Endothelial cell of umbilical vein (primary cell): ENCODE data around the gene XYLT1. TPM values are rescaled to one million over a fixed set of nuclear protein-coding genes. Genes with fewer than 3 reads are reported as not detected.

Source experiments
- BruUV-seq: library from RNA; stranded (reverse); fragments of 400-500 nt; replicated peaks from 2 replicates; lab custom pipeline; 2021; lab: Mats Ljungman, UMichigan
- CTCF ChIA-PET: fragments of 300-600, 350-600 bp; sonication (Branson Sonifier 250); formaldehyde crosslinking; loops from one replicate; lab custom pipeline; 2021; ENCODE audit warnings: antibody characterized with exemption, inconsistent platforms; lab: Charles Lee
- POLR2A ChIA-PET: fragments of 300-600, 350-600 bp; sonication (Branson Sonifier 250); formaldehyde crosslinking; loops from one replicate; lab custom pipeline; 2021; ENCODE audit warnings: antibody characterized with exemption, inconsistent platforms; lab: Charles Lee
- DNase-seq: peaks from one replicate; pipeline ENCODE4 v3.0.0-alpha.2; 2011; ENCODE audit warnings: low read depth, low spot score
- FAIRE-seq: peaks from 2 replicates; lab custom pipeline; 2011; peaks lifted over from hg19 to GRCh38; lab: Jason Lieb, UNC
- H2AFZ ChIP-seq: 2 replicates; pipeline ENCODE4 v1.6.0; 2012; ENCODE audit warnings: low read depth, low read length, control low read depth, inconsistent platforms
- H3K27ac ChIP-seq: 2 replicates; pipeline ENCODE4 v1.5.1; 2011; ENCODE audit warnings: low read depth, mild to moderate bottlenecking, control low read depth, low read length, moderate library complexity; ENCODE audit not compliant: insufficient read depth
- H3K27me3 ChIP-seq, 2 experiments: 2 replicates each; pipeline versions ENCODE4 v1.6.0 to v1.6.1; 2011; ENCODE audit warnings: low read length in 2 of 2, mixed read lengths in 1 of 2; ENCODE audit not compliant: control insufficient read depth in 2 of 2, insufficient read depth in 2 of 2
- H3K36me3 ChIP-seq, 2 experiments: 2 replicates in 1 of 2; 3 replicates in 1 of 2; pipeline ENCODE4 v1.5.1; 2011; ENCODE audit warnings: low read length in 2 of 2, mild to moderate bottlenecking in 1 of 2, moderate library complexity in 1 of 2; ENCODE audit not compliant: control insufficient read depth in 2 of 2, insufficient read depth in 2 of 2; ENCODE audit errors: extremely low read depth in 1 of 2
- H3K4me1 ChIP-seq: 3 replicates; pipeline ENCODE4 v1.5.1; 2011; ENCODE audit warnings: mild to moderate bottlenecking, low read length; ENCODE audit not compliant: control insufficient read depth, insufficient read depth; ENCODE audit errors: extremely low read depth
- H3K4me2 ChIP-seq: 2 replicates; pipeline ENCODE4 v1.6.1; 2011; ENCODE audit warnings: low read length, control low read depth, mixed read lengths; ENCODE audit not compliant: insufficient read depth
- H3K4me3 ChIP-seq, 3 experiments: fragments of 200-600 bp in 1 of 3; sonication (generic), shearing (Covaris generic) in 1 of 3; replicated peaks in 1 of 3; 2 replicates each; pipeline ENCODE4 v1.5.1; 2011 to 2016; ENCODE audit warnings: control low read depth in 3 of 3, low read length in 3 of 3, mild to moderate bottlenecking in 2 of 3, inconsistent platforms in 1 of 3, low read depth in 1 of 3, moderate library complexity in 1 of 3; ENCODE audit not compliant: insufficient read depth in 1 of 3
- H3K79me2 ChIP-seq: 2 replicates; pipeline ENCODE4 v1.6.0; 2012; ENCODE audit warnings: low read length, inconsistent platforms; ENCODE audit not compliant: control insufficient read depth, insufficient read depth
- H3K9ac ChIP-seq: replicated peaks from 2 replicates; pipeline ENCODE3; 2011; ENCODE audit warnings: low read length, control low read depth; ENCODE audit not compliant: insufficient read depth; ENCODE audit errors: extremely low read depth
- H3K9me1 ChIP-seq: replicated peaks from 3 replicates; pipeline ENCODE4 v1.6.0; 2011; ENCODE audit warnings: mild to moderate bottlenecking, low read length; ENCODE audit not compliant: control insufficient read depth, insufficient read depth; ENCODE audit errors: extremely low read depth
- H3K9me3 ChIP-seq: replicated peaks from 2 replicates; pipeline ENCODE4 v1.5.1; 2012; ENCODE audit warnings: low read length, inconsistent platforms; ENCODE audit not compliant: control insufficient read depth, insufficient read depth
- H4K20me1 ChIP-seq: replicated peaks from 2 replicates; pipeline ENCODE3; 2011; ENCODE audit warnings: mild to moderate bottlenecking, low read length; ENCODE audit not compliant: control insufficient read depth, insufficient read depth; ENCODE audit errors: extremely low read depth
- GATA2 ChIP-seq: IDR thresholded peaks from 2 replicates; pipeline ENCODE4 v1.7.0; 2011; ENCODE audit warnings: low read depth, mild to moderate bottlenecking, moderate library complexity, mixed read lengths, low read length; ENCODE audit not compliant: insufficient read length, insufficient read depth
- JUN ChIP-seq: IDR thresholded peaks from 2 replicates; pipeline ENCODE4 v1.6.1; 2011; ENCODE audit warnings: borderline replicate concordance, low read depth; ENCODE audit not compliant: insufficient read length, insufficient read depth
- MAX ChIP-seq: IDR thresholded peaks from 2 replicates; pipeline ENCODE4 v1.6.1; 2011; ENCODE audit not compliant: insufficient read depth, insufficient read length
- MYC ChIP-seq: IDR thresholded peaks from one replicate; pipeline ENCODE4 v1.6.1; 2011; ENCODE audit warnings: mild to moderate bottlenecking, low read depth, low read length
- POLR2A ChIP-seq: IDR thresholded peaks from 2 replicates; pipeline ENCODE4 v1.6.1; 2012; ENCODE audit warnings: low read depth, mild to moderate bottlenecking, control low read depth, low read length
- POLR2AphosphoS5 ChIP-seq: IDR thresholded peaks from 2 replicates; pipeline ENCODE4 v1.6.1; 2012; ENCODE audit warnings: low read depth, mild to moderate bottlenecking, control low read depth, low read length, moderate library complexity; ENCODE audit not compliant: insufficient read depth
- dilution Hi-C: fragments of 300-500 bp; cut with MboI; formaldehyde crosslinking; loops from one replicate; pipeline ENCODE4 v1.15.0; 2019; ENCODE audit warnings: low sequenced_read_pairs; ENCODE audit not compliant: extremely low pct_ligation_motif_present
- intact Hi-C: fragments of 100-400 bp; cut with micrococcal nuclease; formaldehyde crosslinking; loops from one replicate; pipeline ENCODE4 v1.10.0; 2022
- polyA plus RNA-seq, 4 experiments: library from polyadenylated mRNA; depleted of rRNA in 3 of 4; stranded (reverse) in 3 of 4; unstranded in 1 of 4; fragments of >200 nt; gene quantifications; 2 replicates each; pipeline versions ENCODE4 v1.2.1 to v1.2.3, GENCODE V29; 2011 to 2012; ENCODE audit warnings: missing spikeins in 1 of 4
- total RNA-seq: library from RNA; stranded (reverse); gene quantifications from 2 replicates; pipeline ENCODE4 v1.2.3, GENCODE V29; 2021
- TF ChIP-seq, protein P1 (sequence below), 2 donors: IDR thresholded peaks; 1 replicate in 1 of 2; 2 replicates in 1 of 2; pipeline ENCODE4 v1.5.1; 2011; ENCODE audit warnings: low read length in 2 of 2, mild to moderate bottlenecking in 2 of 2, moderate library complexity in 2 of 2, control low read depth in 1 of 2, inconsistent platforms in 1 of 2, low read depth in 1 of 2; ENCODE audit not compliant: insufficient read depth in 1 of 2; ENCODE audit errors: extremely low read depth in 1 of 2

Gene XYLT1
- total and polyA plus RNA-seq, 2 donors (not counting 3 experiments of a cell fraction or from before 2014, with no cell fraction given) = 0.63 to 2.9 TPM

DNA sequence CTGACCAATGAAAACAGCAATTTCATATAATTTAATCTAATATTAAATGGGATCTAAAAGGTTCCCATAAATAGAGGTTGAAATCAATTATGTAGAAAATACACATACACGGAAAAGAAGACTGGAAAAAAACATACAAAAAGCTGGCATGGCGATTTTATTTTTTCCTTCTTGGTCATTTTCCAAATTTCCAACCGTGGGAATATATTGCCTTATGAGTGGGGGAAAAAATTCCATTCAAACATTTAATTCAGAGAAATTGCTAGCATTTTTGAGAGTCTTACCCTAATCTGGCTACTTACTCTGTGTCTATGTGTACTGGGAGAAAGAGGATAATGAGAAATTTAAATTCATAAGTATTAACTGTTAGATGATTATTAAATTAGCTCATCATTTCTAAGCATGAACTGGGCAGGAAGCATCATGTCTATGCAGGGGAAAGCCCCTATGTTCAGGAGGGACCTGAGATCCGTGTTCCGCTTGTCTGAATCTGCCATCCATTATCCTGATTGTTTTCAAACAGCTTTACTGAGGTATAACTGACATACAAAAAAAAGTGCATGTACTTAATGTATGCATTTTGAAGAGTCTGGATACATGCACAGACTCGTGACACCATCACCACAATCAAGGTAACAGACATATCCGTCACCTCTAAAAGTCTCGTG is 145.2 kb downstream of the XYLT1 start:
- no peak overlapping the region for H3K27ac ChIP-seq
- dilution Hi-C loops = no loop called here
- no peak overlapping the region for H2AFZ ChIP-seq
- DNase-seq (no peak), FAIRE-seq (no peak)
- no peaks in the 10 kb centered on the region for H3K4me1 ChIP-seq
- no peak overlapping the region for H3K9ac ChIP-seq
- no peaks in the 10 kb centered on the region for H3K9me1 ChIP-seq
- H4K20me1 ChIP-seq = no peaks in the 10 kb centered on the region
- H3K9me3 ChIP-seq = no peaks in the 10 kb centered on the region
- H3K4me3 ChIP-seq = no peak overlapping the region
- intact Hi-C loops = no loop called here
- BruUV-seq = no TSS peak
- no peaks in the 10 kb centered on the region for H3K79me2 ChIP-seq
- no peak for TF ChIP-seq GATA2
- TF ChIP-seq, protein P1, sequence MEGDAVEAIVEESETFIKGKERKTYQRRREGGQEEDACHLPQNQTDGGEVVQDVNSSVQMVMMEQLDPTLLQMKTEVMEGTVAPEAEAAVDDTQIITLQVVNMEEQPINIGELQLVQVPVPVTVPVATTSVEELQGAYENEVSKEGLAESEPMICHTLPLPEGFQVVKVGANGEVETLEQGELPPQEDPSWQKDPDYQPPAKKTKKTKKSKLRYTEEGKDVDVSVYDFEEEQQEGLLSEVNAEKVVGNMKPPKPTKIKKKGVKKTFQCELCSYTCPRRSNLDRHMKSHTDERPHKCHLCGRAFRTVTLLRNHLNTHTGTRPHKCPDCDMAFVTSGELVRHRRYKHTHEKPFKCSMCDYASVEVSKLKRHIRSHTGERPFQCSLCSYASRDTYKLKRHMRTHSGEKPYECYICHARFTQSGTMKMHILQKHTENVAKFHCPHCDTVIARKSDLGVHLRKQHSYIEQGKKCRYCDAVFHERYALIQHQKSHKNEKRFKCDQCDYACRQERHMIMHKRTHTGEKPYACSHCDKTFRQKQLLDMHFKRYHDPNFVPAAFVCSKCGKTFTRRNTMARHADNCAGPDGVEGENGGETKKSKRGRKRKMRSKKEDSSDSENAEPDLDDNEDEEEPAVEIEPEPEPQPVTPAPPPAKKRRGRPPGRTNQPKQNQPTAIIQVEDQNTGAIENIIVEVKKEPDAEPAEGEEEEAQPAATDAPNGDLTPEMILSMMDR (IDR thresholded peaks at IDR 0.05; ENCODE audit: extremely low read depth in 1 of 2, insufficient read depth in 1 of 2, low read depth in 1 of 2, low read length in 2 of 2) = no peak
- no peak for TF ChIP-seq MYC
- no peak for TF ChIP-seq POLR2A
- no peak overlapping the region for H3K4me2 ChIP-seq
- H3K36me3 ChIP-seq = no peaks in the 10 kb centered on the region
- ChIA-PET CTCF (no interaction called here), POLR2A (no interaction called here)
- no peaks in the 10 kb centered on the region for H3K27me3 ChIP-seq

DNA sequence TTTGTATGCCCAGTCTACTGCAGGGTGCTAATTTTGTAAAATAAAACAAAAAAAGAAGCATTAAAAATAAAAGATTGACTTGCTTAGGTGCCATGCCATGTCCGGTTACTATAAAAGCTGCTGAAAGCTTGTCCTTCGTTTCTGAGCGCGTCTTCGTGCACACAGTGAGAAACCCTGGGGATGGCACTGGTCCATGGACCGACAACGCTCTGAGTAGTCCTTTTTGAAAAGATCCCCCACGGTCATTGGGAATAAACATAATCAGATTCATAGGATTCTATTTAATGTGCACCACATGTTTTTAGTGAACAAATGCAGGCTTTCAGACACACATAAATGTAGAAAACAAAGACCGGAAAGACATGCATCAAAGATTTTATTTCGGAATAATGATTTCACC is 146.3 kb downstream of the XYLT1 start:
- Histone ChIP-seq H3K4me2 (no peak overlapping the region), H3K27me3 (no peaks in the 10 kb centered on the region), H4K20me1 (no peaks in the 10 kb centered on the region), H3K79me2 (no peaks in the 10 kb centered on the region), H3K4me1 (no peaks in the 10 kb centered on the region), H3K27ac (no peak overlapping the region), H2AFZ (no peak overlapping the region), H3K9me3 (no peaks in the 10 kb centered on the region), H3K36me3 (no peaks in the 10 kb centered on the region), H3K9me1 (no peaks in the 10 kb centered on the region), H3K4me3 (no peak overlapping the region), H3K9ac (no peak overlapping the region)
- ChIA-PET POLR2A (no interaction called here), CTCF (no interaction called here)
- TF ChIP-seq MYC (no peak), MAX (no peak), GATA2 (no peak), JUN (no peak), POLR2AphosphoS5 (no peak)
- TF ChIP-seq, protein P1 (IDR thresholded peaks at IDR 0.05; ENCODE audit: extremely low read depth in 1 of 2, insufficient read depth in 1 of 2, low read depth in 1 of 2, low read length in 2 of 2) = no peak
- BruUV-seq = no TSS peak
- FAIRE-seq (no peak), DNase-seq (no peak)
- intact Hi-C loops = no loop called here
- dilution Hi-C loops = no loop called here
